K562 (cell line): ENCODE measurements around the gene ELF2. TPM values are rescaled to one million over a fixed set of nuclear protein-coding genes. Genes with fewer than 3 reads are reported as not detected.

ENCODE experiments used
- ATAC-seq: fragments of 200-7000 bp; cut with Tn5 transposase; 3 replicates; pipeline ENCODE4 v1.9.1; 2020; ENCODE audit warnings: moderate library complexity
- BruUV-seq: library from RNA; stranded (reverse); fragments of 400-500 nt; replicated peaks from 2 replicates; lab custom pipeline; 2021; lab: Mats Ljungman, UMichigan
- CTCF ChIA-PET: fragments of 300-600 bp; formaldehyde crosslinking; extraction: SDS; loops from one replicate; lab custom pipeline; 2021; ENCODE audit warnings: low intra/inter-chr PET ratio; lab: Yijun Ruan, JAX
- POLR2A ChIA-PET: fragments of 300-600, 350-650 bp; sonication (Branson Sonifier 250); formaldehyde crosslinking; extraction: SDS; loops from one replicate; lab custom pipeline; 2021; ENCODE audit warnings: antibody characterized with exemption, inconsistent platforms; lab: Yijun Ruan, JAX
- DNase-seq, 4 experiments: peaks; one replicate each; pipeline versions ENCODE4 v3.0.0 to v3.0.0-alpha.2; 2011 to 2018; ENCODE audit warnings: low spot score in 3 of 4, mixed read lengths in 3 of 4; ENCODE audit errors: extremely low read depth in 1 of 4
- FAIRE-seq: peaks from 2 replicates; lab custom pipeline; 2011; peaks lifted over from hg19 to GRCh38; lab: Jason Lieb, UNC
- H2AFZ ChIP-seq: 2 replicates; pipeline ENCODE4 v1.6.0; 2011; ENCODE audit warnings: low read depth, low read length, control low read depth, inconsistent platforms
- H3K27ac ChIP-seq: fragments of 200-600 bp; 3 replicates; pipeline ENCODE4 v1.8.0; 2011; ENCODE audit warnings: low read depth, mild to moderate bottlenecking, control low read depth, inconsistent platforms, low read length, moderate library complexity, mixed read lengths; ENCODE audit errors: extremely low read depth
- H3K27me3 ChIP-seq, 2 experiments: fragments of 300-600 bp in 1 of 2; 2 replicates in 1 of 2; 3 replicates in 1 of 2; pipeline versions ENCODE4 v1.6.0 to v1.8.0; 2011; ENCODE audit warnings: inconsistent platforms in 2 of 2, low read length in 2 of 2, mild to moderate bottlenecking in 1 of 2, mixed read lengths in 1 of 2, moderate library complexity in 1 of 2; ENCODE audit not compliant: control insufficient read depth in 2 of 2, insufficient read depth in 2 of 2
- H3K36me3 ChIP-seq: fragments of 300-600 bp; 3 replicates; pipeline ENCODE4 v1.8.0; 2011; ENCODE audit warnings: mild to moderate bottlenecking, low read length, inconsistent platforms; ENCODE audit not compliant: control insufficient read depth, insufficient read depth
- H3K4me1 ChIP-seq, 2 experiments: fragments of 200-600 bp in 1 of 2; replicated peaks in 1 of 2; 2 replicates in 1 of 2; 3 replicates in 1 of 2; pipeline versions ENCODE4 v1.5.1 to v1.8.0; 2011; ENCODE audit warnings: inconsistent platforms in 2 of 2, low read length in 2 of 2, mild to moderate bottlenecking in 1 of 2, mixed read lengths in 1 of 2, moderate library complexity in 1 of 2; ENCODE audit not compliant: control insufficient read depth in 2 of 2, insufficient read depth in 2 of 2
- H3K4me2 ChIP-seq: 2 replicates; pipeline ENCODE4 v1.6.1; 2011; ENCODE audit warnings: low read length, control low read depth, inconsistent platforms, mixed read lengths; ENCODE audit not compliant: insufficient read depth
- H3K4me3 ChIP-seq: fragments of 200-600 bp; sonication (generic), shearing (Covaris generic); 2 replicates; pipeline ENCODE4 v1.5.1; 2016; ENCODE audit warnings: control low read depth, inconsistent platforms
- H3K79me2 ChIP-seq: fragments of 200-600 bp; 3 replicates; pipeline ENCODE4 v1.8.0; 2011; ENCODE audit warnings: low read length, inconsistent platforms; ENCODE audit not compliant: control insufficient read depth, insufficient read depth
- H3K9ac ChIP-seq, 2 experiments: 2 replicates each; pipeline versions ENCODE4 v1.6.0 to v1.6.1; 2011; ENCODE audit warnings: low read depth in 2 of 2, low read length in 2 of 2, control low read depth in 1 of 2, inconsistent platforms in 1 of 2, mild to moderate bottlenecking in 1 of 2, mixed read lengths in 1 of 2; ENCODE audit not compliant: insufficient read depth in 1 of 2
- H3K9me1 ChIP-seq: one replicate; pipeline ENCODE4 v1.6.0; 2011; ENCODE audit warnings: inconsistent platforms, mild to moderate bottlenecking, low read length, moderate library complexity; ENCODE audit not compliant: control insufficient read depth, insufficient read depth
- H3K9me3 ChIP-seq: replicated peaks from 2 replicates; pipeline ENCODE4 v1.5.1; 2011; ENCODE audit warnings: low read depth, low read length, inconsistent platforms; ENCODE audit not compliant: control insufficient read depth, insufficient read depth
- H4K20me1 ChIP-seq: replicated peaks from 2 replicates; pipeline ENCODE4 v1.6.1; 2011; ENCODE audit warnings: low read length, inconsistent platforms, mixed read lengths; ENCODE audit not compliant: control insufficient read depth, insufficient read depth
- CCNT2 ChIP-seq: IDR thresholded peaks from 2 replicates; pipeline ENCODE4 v1.6.1; 2011; ENCODE audit warnings: borderline replicate concordance, low read depth, mild to moderate bottlenecking, moderate library complexity, mixed read lengths, low read length; ENCODE audit not compliant: insufficient read length; ENCODE audit errors: extremely low read depth
- DACH1 ChIP-seq: fragments of 450-650 bp; IDR thresholded peaks from 2 replicates; pipeline ENCODE4 v1.6.1; 2018; ENCODE audit not compliant: partially characterized antibody
- NCOA4 ChIP-seq: fragments of 450-650 bp; IDR thresholded peaks from 2 replicates; pipeline ENCODE4 v1.6.1; 2018; ENCODE audit warnings: mild to moderate bottlenecking; ENCODE audit not compliant: partially characterized antibody
- PCBP2 ChIP-seq: fragments of 200-400 bp; formaldehyde crosslinking; IDR thresholded peaks from 2 replicates; pipeline ENCODE4 v1.6.1; 2018; ENCODE audit warnings: low read length, low read depth, mild to moderate bottlenecking, moderate library complexity; ENCODE audit not compliant: poor library complexity, severe bottlenecking
- POLR2AphosphoS2 ChIP-seq: IDR thresholded peaks from 2 replicates; pipeline ENCODE4 v1.6.1; 2012; ENCODE audit warnings: low read length, improper control_type of control experiment
- RFX5 ChIP-seq: IDR thresholded peaks from 2 replicates; pipeline ENCODE4 v1.6.1; 2011; ENCODE audit warnings: low read depth, mild to moderate bottlenecking, improper control_type of control experiment, low read length
- SP1 ChIP-seq: sonication (generic); formaldehyde crosslinking; IDR thresholded peaks from 2 replicates; pipeline ENCODE4 v1.8.1; 2022; ENCODE audit warnings: mild to moderate bottlenecking, missing genetic modification reagents
- STAT5B ChIP-seq: fragments of 250-450 bp; sonication (Bioruptor Pico); IDR thresholded peaks from 2 replicates; pipeline ENCODE4 v1.8.0; 2021; ENCODE audit warnings: mild to moderate bottlenecking, inconsistent platforms
- ZNF274 ChIP-seq: IDR thresholded peaks from 2 replicates; pipeline ENCODE4 v1.6.1; 2011; ENCODE audit warnings: low read depth, mild to moderate bottlenecking, low read length, moderate library complexity, borderline replicate concordance
- ZSCAN29 ChIP-seq: fragments of 450-650 bp; IDR thresholded peaks from 2 replicates; pipeline ENCODE4 v1.6.1; 2017
- WGBS: fragments of 100-300 bp; shearing (Covaris generic); methylation state at CpG from one replicate; pipeline ENCODE4 v1.1.6; 2016; ENCODE audit warnings: low coverage, mixed read lengths; ENCODE audit not compliant: insufficient coverage; ENCODE audit errors: missing lambda C conversion rate; 5-methylcytosine and 5-hydroxymethylcytosine counted together
- in situ Hi-C: fragments of 300-500 bp; cut with MboI; formaldehyde crosslinking; loops from 4 replicates; pipeline ENCODE4 v1.15.0; 2018; ENCODE audit warnings: inconsistent platforms, mixed read lengths
- intact Hi-C: fragments of 100-400 bp; cut with micrococcal nuclease; formaldehyde crosslinking; loops from 2 replicates; pipeline ENCODE4 v1.14.2; 2022
- polyA plus RNA-seq, 8 experiments: library from polyadenylated mRNA; depleted of rRNA in 4 of 8; stranded (reverse) in 5 of 8; unstranded in 3 of 8; fragments of >200 nt; fragmentation: Nextera tagmentation in 2 of 8; fragmentation: Illumina TruSeq in 1 of 8; extraction: Ambion mirVana in 2 of 8; extraction: Trizol in 1 of 8; gene quantifications; 2 replicates each; pipeline versions ENCODE4 v1.2.1 to v1.2.3, GENCODE V29; 2011 to 2014; ENCODE audit warnings: inconsistent platforms in 1 of 8, missing spikeins in 1 of 8
- total RNA-seq, 7 experiments: library from RNA; depleted of rRNA in 6 of 7; stranded (reverse); fragments of >200 nt in 6 of 7; fragmentation: Illumina TruSeq in 2 of 7; extraction: Trizol in 2 of 7; gene quantifications; 2 replicates each; pipeline versions ENCODE4 v1.2.1 to v1.2.3, GENCODE V29; 2011 to 2021; ENCODE audit warnings: low replicate concordance in 1 of 7
- TF ChIP-seq, protein P1 (sequence below): fragments of 250-450 bp; sonication (Bioruptor Pico); IDR thresholded peaks from 2 replicates; pipeline ENCODE4 v1.4.0; 2020; ENCODE audit warnings: mild to moderate bottlenecking, moderate library complexity, borderline replicate concordance
- TF ChIP-seq, protein P2 (sequence below): sonication (generic); formaldehyde crosslinking; IDR thresholded peaks from 2 replicates; pipeline ENCODE4 v1.8.0; 2022; ENCODE audit warnings: mild to moderate bottlenecking, missing genetic modification reagents, borderline replicate concordance

ELF2 gene
- total and polyA plus RNA-seq, 9 of the 15 experiments (the other 6 are each of a cell fraction or from before 2014, with no cell fraction given) = 9.4 to 58.7 (median 41.6) TPM

DNA sequence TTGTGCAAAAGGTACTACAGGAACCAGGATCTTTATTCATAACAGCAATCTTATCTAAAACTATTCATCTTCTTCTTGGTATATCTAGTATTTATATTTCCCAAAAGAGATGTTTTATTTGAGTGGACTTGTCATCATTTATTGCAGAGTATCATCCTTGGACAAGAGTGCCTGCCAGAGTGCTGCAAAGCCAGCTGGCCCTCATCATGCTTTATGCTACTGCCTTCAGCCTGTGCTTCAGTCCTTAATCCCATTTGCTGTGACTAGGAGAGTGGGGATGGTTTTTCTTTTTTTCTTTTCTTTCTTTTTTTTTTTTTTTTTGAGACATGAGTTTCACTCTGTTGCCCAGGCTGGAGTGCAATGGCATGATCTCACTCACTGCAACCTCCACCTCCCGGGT is 33.5 kb upstream of the ELF2 start:
- FAIRE-seq = no peak
- Histone ChIP-seq H3K27me3 (no peaks in the 10 kb centered on the region), H3K27ac (no peak overlapping the region), H3K4me2 (no peak overlapping the region), H3K9me3 (no peaks in the 10 kb centered on the region), H3K4me3 (no peak overlapping the region), H4K20me1 (no peaks in the 10 kb centered on the region), H3K4me1 (peaks cover 8 to 27% of the 10 kb centered on the region in 2 experiments), H3K79me2 (no peaks in the 10 kb centered on the region), H2AFZ (no peak overlapping the region), H3K9me1 (no peaks in the 10 kb centered on the region), H3K36me3 (no peaks in the 10 kb centered on the region), H3K9ac (no peak overlapping the region)
- POLR2A ChIA-PET = interaction anchor here (0.6 kb wide), 1 partner anchor 35 kb away, joined by 3 read pairs; no protein-coding TSS in a partner anchor
- CTCF ChIA-PET = no interaction called here
- whole genome bisulfite sequencing = no CpG with 5 or more reads among the region's 1 CpG
- BruUV-seq = no TSS peak
- intact Hi-C loops (loop anchor here (5.0 kb wide), 1 partner anchor 33 kb away; the partner anchor contains the start of gene ELF2), in situ Hi-C loops (no loop called here)
- no peak for DNase-seq
- TF ChIP-seq STAT5B (no peak), ZNF274 (no peak), SP1 (CRISPR knock-in tag) (no peak), PCBP2 (no peak), ZSCAN29 (no peak), DACH1 (no peak), CCNT2 (no peak), NCOA4 (no peak), RFX5 (no peak), POLR2AphosphoS2 (no peak)
- TF ChIP-seq, protein P1, sequence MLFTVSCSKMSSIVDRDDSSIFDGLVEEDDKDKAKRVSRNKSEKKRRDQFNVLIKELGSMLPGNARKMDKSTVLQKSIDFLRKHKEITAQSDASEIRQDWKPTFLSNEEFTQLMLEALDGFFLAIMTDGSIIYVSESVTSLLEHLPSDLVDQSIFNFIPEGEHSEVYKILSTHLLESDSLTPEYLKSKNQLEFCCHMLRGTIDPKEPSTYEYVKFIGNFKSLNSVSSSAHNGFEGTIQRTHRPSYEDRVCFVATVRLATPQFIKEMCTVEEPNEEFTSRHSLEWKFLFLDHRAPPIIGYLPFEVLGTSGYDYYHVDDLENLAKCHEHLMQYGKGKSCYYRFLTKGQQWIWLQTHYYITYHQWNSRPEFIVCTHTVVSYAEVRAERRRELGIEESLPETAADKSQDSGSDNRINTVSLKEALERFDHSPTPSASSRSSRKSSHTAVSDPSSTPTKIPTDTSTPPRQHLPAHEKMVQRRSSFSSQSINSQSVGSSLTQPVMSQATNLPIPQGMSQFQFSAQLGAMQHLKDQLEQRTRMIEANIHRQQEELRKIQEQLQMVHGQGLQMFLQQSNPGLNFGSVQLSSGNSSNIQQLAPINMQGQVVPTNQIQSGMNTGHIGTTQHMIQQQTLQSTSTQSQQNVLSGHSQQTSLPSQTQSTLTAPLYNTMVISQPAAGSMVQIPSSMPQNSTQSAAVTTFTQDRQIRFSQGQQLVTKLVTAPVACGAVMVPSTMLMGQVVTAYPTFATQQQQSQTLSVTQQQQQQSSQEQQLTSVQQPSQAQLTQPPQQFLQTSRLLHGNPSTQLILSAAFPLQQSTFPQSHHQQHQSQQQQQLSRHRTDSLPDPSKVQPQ (CRISPR knock-in tag) = no peak
- TF ChIP-seq, protein P2, sequence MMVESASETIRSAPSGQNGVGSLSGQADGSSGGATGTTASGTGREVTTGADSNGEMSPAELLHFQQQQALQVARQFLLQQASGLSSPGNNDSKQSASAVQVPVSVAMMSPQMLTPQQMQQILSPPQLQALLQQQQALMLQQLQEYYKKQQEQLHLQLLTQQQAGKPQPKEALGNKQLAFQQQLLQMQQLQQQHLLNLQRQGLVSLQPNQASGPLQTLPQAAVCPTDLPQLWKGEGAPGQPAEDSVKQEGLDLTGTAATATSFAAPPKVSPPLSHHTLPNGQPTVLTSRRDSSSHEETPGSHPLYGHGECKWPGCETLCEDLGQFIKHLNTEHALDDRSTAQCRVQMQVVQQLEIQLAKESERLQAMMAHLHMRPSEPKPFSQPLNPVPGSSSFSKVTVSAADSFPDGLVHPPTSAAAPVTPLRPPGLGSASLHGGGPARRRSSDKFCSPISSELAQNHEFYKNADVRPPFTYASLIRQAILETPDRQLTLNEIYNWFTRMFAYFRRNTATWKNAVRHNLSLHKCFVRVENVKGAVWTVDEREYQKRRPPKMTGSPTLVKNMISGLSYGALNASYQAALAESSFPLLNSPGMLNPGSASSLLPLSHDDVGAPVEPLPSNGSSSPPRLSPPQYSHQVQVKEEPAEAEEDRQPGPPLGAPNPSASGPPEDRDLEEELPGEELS (CRISPR knock-in tag) = no peak
- no peak for ATAC-seq
